Urinary bladder (tissue), 4 donors: ENCODE data around the gene RASAL2. TPM values are rescaled to one million over a fixed set of nuclear protein-coding genes. Genes with fewer than 3 reads are reported as not detected.

Source experiments
- DNase-seq: peaks from one replicate; pipeline ENCODE4 v3.0.0-alpha.2; 2015; ENCODE audit errors: extremely low spot score
- H3K27ac ChIP-seq: one replicate; pipeline ENCODE4 v1.5.1; 2013; ENCODE audit warnings: low read depth, mild to moderate bottlenecking, moderate library complexity
- H3K36me3 ChIP-seq: one replicate; pipeline ENCODE4 v1.6.1; 2013; ENCODE audit warnings: mild to moderate bottlenecking, moderate library complexity; ENCODE audit not compliant: insufficient read depth
- H3K4me1 ChIP-seq: one replicate; pipeline ENCODE4 v1.6.1; 2013; ENCODE audit warnings: mild to moderate bottlenecking, moderate library complexity; ENCODE audit not compliant: insufficient read depth
- H3K4me3 ChIP-seq: one replicate; pipeline ENCODE4 v1.5.1; 2013; ENCODE audit warnings: low read depth, low read length
- WGBS: extraction: QIAGEN DNeasy Blood & Tissue Kit; methylation state at CpG from one replicate; pipeline ENCODE4 v1.1.7; 2013; 5-methylcytosine and 5-hydroxymethylcytosine counted together
- polyA plus RNA-seq: library from polyadenylated mRNA; stranded (reverse); fragments of 200-250 nt; gene quantifications from one replicate; pipeline ENCODE4 v1.2.3, GENCODE V29; 2013
- total RNA-seq: library from RNA; depleted of rRNA; stranded (reverse); fragments of >200 nt; gene quantifications from one replicate; pipeline ENCODE4 v1.2.3, GENCODE V29; 2014
- donor health status: healthy with polysubstance abuse.
- donor health status: healthy.

Gene RASAL2
- total and polyA plus RNA-seq, 2 donors = 8.8 to 29.2 TPM

DNA sequence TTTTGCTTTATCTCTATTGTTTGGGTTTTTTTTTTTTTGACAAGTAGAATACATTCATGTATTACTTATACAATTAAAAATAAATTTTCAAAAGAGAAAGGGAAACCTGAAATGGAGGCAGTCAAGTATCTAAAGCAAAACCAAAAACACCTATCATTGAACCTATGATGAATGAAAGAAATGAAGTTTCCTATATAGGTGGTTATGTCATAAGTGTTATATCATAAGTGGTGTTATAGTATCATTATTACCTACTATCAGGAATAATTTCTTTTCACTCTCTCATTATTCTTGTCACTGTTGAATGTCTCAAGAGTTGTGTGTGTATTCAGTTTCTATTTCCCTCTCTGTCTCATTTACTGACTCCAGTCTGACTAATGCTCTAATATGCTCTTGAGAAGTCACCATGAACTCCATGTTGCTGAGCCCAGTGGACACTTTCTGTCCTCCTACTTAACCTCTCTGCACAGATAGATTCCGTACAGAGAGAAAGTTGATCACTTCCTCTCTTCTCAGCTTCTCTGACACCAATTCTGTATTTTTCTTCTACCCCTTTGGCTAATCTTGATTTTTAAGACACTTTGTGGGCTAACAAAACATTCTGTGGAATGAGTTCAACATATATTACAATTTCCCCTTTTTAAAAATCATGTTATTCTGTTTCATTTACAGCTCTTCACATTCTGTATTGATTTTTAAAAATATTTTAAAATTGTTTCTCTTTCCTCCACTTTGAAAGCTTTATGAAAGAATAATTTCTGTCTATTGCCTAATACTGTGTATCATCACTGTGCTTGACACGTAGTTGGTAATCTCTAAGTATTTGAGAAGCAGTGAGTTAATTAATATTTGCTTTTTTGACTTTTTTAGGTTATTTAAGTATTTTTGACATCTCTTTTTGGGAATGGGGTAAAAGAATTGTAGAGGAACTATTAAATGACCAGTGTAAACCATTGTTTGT, 50.1 kb downstream of the RASAL2 start:
- Histone ChIP-seq H3K36me3 (no peaks in the 10 kb centered on the region), H3K4me1 (no peaks in the 10 kb centered on the region), H3K27ac (no peak overlapping the region), H3K4me3 (no peak overlapping the region)
- DNase-seq = no peak
- 86% methylated on average over 2 of the region's 2 CpGs for WGBS

GRCh38 chr1:178145605-178146004, 51.7 kb downstream of the RASAL2 start:
- no peak overlapping the region for H3K27ac ChIP-seq
- WGBS = 99% methylated on average over 1 of the region's 1 CpG

DNA sequence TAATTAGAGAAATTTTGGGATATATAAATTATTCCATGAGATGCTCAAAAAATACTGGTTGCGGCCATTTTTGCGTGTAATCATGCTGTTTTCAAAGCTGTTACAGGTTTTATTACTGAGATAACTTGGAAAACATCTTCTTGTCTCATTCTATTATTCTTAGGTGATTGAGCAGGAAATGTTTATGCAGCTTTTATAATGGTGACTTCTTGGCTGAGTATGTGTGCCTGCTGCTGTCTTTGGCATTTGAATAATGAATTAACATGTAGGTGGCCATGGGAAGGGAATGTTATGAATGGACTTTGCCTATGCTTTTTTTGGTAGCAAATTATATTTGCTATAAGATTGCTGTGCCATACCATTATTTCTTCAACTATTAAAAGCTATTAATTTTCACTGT, 52.5 kb downstream of the RASAL2 start:
- WGBS = 95% methylated on average over 2 of the region's 2 CpGs
- no peak for DNase-seq
- no peaks in the 10 kb centered on the region for H3K36me3 ChIP-seq
- no peak overlapping the region for H3K27ac ChIP-seq
- no peak overlapping the region for H3K4me3 ChIP-seq
- no peaks in the 10 kb centered on the region for H3K4me1 ChIP-seq

More at GRCh38 chr1:178145605-178146004, 51.7 kb downstream of the RASAL2 start:
- DNase-seq = no peak
- no peak overlapping the region for H3K4me3 ChIP-seq
- no peaks in the 10 kb centered on the region for H3K36me3 ChIP-seq
- H3K4me1 ChIP-seq = no peaks in the 10 kb centered on the region

DNA sequence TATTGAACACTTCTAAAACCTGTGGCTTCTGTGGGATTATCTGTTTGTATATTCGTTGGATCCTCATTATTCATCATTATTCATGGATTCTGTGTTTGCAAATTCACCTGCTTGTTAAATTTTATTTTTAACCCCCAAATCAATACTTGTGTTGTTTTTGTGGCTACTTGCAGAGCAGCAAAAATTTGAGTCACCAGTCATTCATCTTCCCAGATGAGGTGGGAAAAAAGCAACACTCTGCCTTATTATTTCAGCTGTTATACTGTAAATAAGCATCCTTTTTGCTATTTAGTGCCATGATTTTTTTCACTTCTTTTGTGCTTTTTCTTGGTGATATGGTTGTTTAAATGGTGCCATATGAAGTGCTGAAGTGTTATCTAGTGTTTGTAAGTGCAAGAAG, 56.7 kb downstream of the RASAL2 start:
- DNase-seq = no peak
- no peak overlapping the region for H3K27ac ChIP-seq
- H3K4me3 ChIP-seq = no peak overlapping the region
- WGBS = 0% methylated on average over 1 of the region's 1 CpG
- no peaks in the 10 kb centered on the region for H3K4me1 ChIP-seq
- no peaks in the 10 kb centered on the region for H3K36me3 ChIP-seq

DNA sequence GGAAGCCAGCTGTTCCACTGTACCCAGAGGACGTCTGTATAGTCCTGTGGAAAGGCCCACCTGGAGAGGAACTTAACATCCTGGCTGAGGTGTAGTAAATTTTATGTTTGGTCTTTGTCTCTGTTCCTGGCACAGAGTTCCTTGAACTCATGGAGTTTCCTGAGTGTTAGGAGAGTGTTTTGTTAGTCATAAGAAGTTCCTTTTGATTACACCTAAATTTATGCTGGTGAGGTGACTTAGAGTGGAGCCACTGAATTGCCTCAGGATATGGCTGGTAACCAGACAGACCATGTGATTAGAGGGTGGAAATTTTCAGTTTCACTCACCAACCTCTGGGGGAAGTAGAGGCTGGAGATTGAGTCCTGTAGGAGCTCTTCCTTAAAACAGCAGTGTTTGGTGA, 57.9 kb downstream of the RASAL2 start:
- no peak overlapping the region for H3K27ac ChIP-seq
- H3K36me3 ChIP-seq = no peaks in the 10 kb centered on the region
- no peaks in the 10 kb centered on the region for H3K4me1 ChIP-seq
- H3K4me3 ChIP-seq = no peak overlapping the region
- DNase-seq = no peak
- WGBS = 70% methylated on average over 1 of the region's 1 CpG

DNA sequence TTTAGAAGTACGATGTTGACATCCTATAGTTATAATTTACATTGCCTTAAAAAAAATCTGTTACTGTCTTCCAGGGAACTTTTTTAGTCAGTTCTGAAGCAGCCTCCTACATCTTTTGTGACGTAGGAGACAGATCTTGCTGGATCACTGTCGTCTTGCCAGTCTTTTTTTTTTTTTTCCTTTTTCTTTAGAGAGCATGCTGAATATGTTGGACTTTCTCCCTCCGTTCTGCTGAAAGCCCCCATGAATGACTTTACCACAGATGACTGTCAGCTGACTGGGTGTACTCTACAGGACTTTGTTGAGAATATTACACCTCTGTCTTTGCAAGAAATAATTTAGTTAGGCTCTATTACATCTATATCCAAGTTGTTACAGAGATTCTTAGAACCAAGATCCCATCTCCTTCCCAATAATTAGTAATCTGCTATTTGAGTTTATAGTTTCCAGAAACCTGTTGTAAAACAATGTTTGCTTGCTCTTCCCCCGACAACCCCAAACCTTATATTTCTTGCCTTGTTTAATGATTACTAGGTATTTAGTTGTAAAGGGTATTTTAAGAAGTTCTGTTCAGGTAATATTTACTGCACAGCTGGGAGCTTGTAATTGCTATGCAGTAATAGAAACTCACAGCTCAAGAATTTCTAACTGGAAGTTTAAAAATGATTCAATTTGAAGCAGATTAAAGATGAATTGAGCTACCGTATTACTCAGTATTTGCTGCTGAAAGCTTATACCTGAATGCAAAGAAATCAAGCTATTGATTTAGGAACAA, 61.8 kb downstream of the RASAL2 start:
- Histone ChIP-seq H3K27ac (no peak overlapping the region), H3K4me1 (no peaks in the 10 kb centered on the region), H3K36me3 (no peaks in the 10 kb centered on the region), H3K4me3 (no peak overlapping the region)
- WGBS = 73% methylated on average over 6 of the region's 6 CpGs
- DNase-seq = no peak

GRCh38 chr1:178160736-178161475, 67.0 kb downstream of the RASAL2 start:
- Histone ChIP-seq H3K27ac (no peak overlapping the region), H3K4me3 (no peak overlapping the region), H3K36me3 (no peaks in the 10 kb centered on the region), H3K4me1 (no peaks in the 10 kb centered on the region)
- WGBS = 91% methylated on average over 6 of the region's 6 CpGs
- DNase-seq = no peak

- Histone ChIP-seq H3K4me1 (no peaks in the 10 kb centered on the region), H3K36me3 (no peaks in the 10 kb centered on the region), H3K4me3 (no peak overlapping the region), H3K27ac (no peak overlapping the region)
- WGBS = 53% methylated on average over 2 of the region's 2 CpGs
- no peak for DNase-seq
These were observed 67.6 kb downstream of the RASAL2 start for GRCh38 chr1:178161516-178161915.

GRCh38 chr1:178165196-178165595, 71.3 kb downstream of the RASAL2 start:
- Histone ChIP-seq H3K27ac (no peak overlapping the region), H3K36me3 (no peaks in the 10 kb centered on the region), H3K4me1 (no peaks in the 10 kb centered on the region), H3K4me3 (no peak overlapping the region)
- no peak for DNase-seq
- 88% methylated on average over 1 of the region's 1 CpG for WGBS

DNA sequence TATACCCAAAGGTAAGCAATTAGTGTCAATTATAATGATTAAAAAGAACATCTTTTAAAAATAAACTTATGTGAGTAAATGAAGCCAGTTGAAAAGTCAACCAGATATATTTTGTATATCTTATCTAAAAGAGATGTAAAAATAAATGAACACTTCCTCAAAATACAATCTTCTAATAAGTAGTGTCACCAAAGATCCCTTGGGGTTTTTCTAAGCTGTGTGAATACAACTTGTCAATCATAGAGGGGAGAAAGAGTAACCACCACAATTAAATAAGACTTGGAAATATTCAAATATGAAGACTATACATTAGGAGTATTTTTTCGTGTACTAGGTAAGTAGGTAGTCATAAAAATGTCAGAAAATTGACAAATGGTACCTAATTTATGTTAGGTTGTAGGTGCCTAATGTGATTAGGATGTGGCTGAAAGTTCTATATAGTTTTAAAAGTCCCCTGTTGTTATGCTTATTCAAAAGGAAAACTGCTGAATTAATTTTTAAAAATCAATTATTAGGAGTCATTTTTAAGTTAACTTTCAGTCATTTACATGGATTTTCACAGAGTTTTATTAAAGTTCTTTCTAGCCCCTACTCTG, 72.6 kb downstream of the RASAL2 start:
- H3K4me1 ChIP-seq = no peaks in the 10 kb centered on the region
- WGBS = 54% methylated on average over 1 of the region's 1 CpG
- no peaks in the 10 kb centered on the region for H3K36me3 ChIP-seq
- no peak for DNase-seq
- no peak overlapping the region for H3K27ac ChIP-seq
- no peak overlapping the region for H3K4me3 ChIP-seq

- Histone ChIP-seq H3K4me3 (no peak overlapping the region), H3K27ac (no peak overlapping the region), H3K36me3 (no peaks in the 10 kb centered on the region), H3K4me1 (no peaks in the 10 kb centered on the region)
- DNase-seq = no peak
- 72% methylated on average over 2 of the region's 2 CpGs for WGBS
These were observed 74.6 kb downstream of the RASAL2 start for GRCh38 chr1:178168536-178168935.

- H3K36me3 ChIP-seq = no peaks in the 10 kb centered on the region
- WGBS = 78% methylated on average over 1 of the region's 1 CpG
- no peaks in the 10 kb centered on the region for H3K4me1 ChIP-seq
- no peak for DNase-seq
- H3K27ac ChIP-seq = no peak overlapping the region
- H3K4me3 ChIP-seq = no peak overlapping the region
These were observed 75.7 kb downstream of the RASAL2 start for GRCh38 chr1:178169649-178170048.

DNA sequence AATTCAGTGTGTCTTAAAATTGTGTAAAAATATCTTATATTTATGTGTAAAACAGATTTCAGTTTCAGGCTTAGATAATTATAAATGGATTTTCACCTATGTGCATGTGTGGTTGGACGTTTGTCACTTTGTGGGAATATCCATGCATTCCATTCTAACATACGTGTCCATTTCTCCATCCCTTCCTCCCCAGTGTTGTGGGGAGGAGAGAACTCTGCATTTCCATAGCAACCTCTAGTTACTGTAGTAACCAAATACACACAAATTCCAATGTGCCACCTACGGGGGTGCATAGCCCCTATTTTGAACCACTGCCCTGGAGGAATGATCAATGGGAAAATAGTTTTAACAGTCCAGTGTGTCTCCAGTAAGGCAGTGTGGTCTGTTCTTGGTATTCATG, 79.0 kb downstream of the RASAL2 start:
- Histone ChIP-seq H3K27ac (no peak overlapping the region), H3K4me3 (no peak overlapping the region), H3K4me1 (no peaks in the 10 kb centered on the region), H3K36me3 (no peaks in the 10 kb centered on the region)
- WGBS = 82% methylated on average over 3 of the region's 3 CpGs
- no peak for DNase-seq
